Activated CD4-positive, alpha-beta T cell treated with anti-CD3 and anti-CD28 coated beads, Interleukin-10, Interleukin-2, amounts not matched to agents 100 ng/mL and 50 ng/mL, durations not matched to agents 16 hours and 8 hours (primary cell): ENCODE results near the gene EFHC1.

ENCODE experiments used
- DNase-seq: peaks from one replicate; pipeline ENCODE4 v3.0.0-alpha.2; 2020

EFHC1 gene

GRCh38 chr6:52543729-52544601 lies 123.8 kb downstream of the EFHC1 start:
- DNase-seq = no peak

GRCh38 chr6:52544602-52545405 lies 124.7 kb downstream of the EFHC1 start:
- DNase-seq = no peak

GRCh38 chr6:52545406-52546119 lies 125.4 kb downstream of the EFHC1 start:
- DNase-seq = no peak

GRCh38 chr6:52546192-52546591 lies 126.0 kb downstream of the EFHC1 start:
- no peak for DNase-seq

- DNase-seq = no peak
Measured at GRCh38 chr6:52546678-52547077, 126.5 kb downstream of the EFHC1 start.

GRCh38 chr6:52547647-52548352 lies 127.7 kb downstream of the EFHC1 start:
- DNase-seq = no peak

GRCh38 chr6:52548353-52548713 lies 128.2 kb downstream of the EFHC1 start:
- no peak for DNase-seq

- DNase-seq = no peak
Measured at GRCh38 chr6:52548999-52549398, 128.9 kb downstream of the EFHC1 start.

- no peak for DNase-seq
Measured at GRCh38 chr6:52549428-52549827, 129.3 kb downstream of the EFHC1 start.

GRCh38 chr6:52550014-52550575 lies 130.0 kb downstream of the EFHC1 start:
- no peak for DNase-seq

GRCh38 chr6:52550870-52551269 lies 130.7 kb downstream of the EFHC1 start:
- no peak for DNase-seq

GRCh38 chr6:52551483-52552277 lies 131.5 kb downstream of the EFHC1 start:
- no peak for DNase-seq

- no peak for DNase-seq
Measured at GRCh38 chr6:52552278-52552643, 132.1 kb downstream of the EFHC1 start.

GRCh38 chr6:52553158-52553557 lies 133.0 kb downstream of the EFHC1 start:
- no peak for DNase-seq

- no peak for DNase-seq
Measured at GRCh38 chr6:52553719-52554118, 133.6 kb downstream of the EFHC1 start.

GRCh38 chr6:52554684-52555280 lies 134.6 kb downstream of the EFHC1 start:
- DNase-seq = no peak

- no peak for DNase-seq
Measured at GRCh38 chr6:52555518-52556233, 135.5 kb downstream of the EFHC1 start.

GRCh38 chr6:52557389-52558265 lies 137.5 kb downstream of the EFHC1 start:
- no peak for DNase-seq

GRCh38 chr6:52558266-52559000 lies 138.3 kb downstream of the EFHC1 start:
- no peak for DNase-seq
